ENCODE measurements around the gene RAPGEF2.

The RAPGEF2 gene

DNA sequence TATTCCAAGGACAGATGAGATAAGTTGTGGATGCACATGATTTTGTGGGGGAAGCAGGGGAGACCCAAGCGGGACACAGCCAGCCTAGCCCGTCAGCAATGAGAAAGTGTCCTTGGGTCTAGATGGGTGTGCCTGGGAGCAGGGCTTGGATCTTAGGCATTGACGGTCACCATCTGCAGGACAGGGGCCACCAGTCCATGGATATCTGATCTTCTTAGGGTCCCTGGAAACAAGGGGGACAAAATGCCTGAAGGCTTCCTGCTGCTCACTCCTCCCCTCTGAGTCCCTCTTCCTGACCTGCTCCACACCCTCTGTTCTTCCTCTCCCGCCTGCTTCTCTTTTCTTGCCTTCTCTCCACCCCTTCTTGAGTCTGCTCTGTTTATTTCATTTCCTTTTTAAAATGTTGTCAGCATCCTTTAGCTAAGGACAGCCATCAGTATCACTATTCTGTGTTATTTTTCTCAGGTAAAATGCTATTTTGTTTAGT is 298.4 kb downstream of the RAPGEF2 start:
- H3K27ac ChIP-seq (ENCODE audit: extremely low read depth, low read depth, low read length), result no peak overlapping the region
- ChIA-PET CTCF (interaction anchor here (0.7 kb wide), 1 partner anchor 35 kb away, joined by 3 read pairs; no protein-coding TSS in a partner anchor), POLR2A (no interaction called here)
- no peaks in the 10 kb centered on the region for H3K36me3 ChIP-seq (ENCODE audit: control insufficient read depth in 2 of 2, insufficient read depth in 1 of 2, low read length in 2 of 2)
- H3K9me3 ChIP-seq (ENCODE audit: control insufficient read depth, insufficient read depth, low read depth, low read length), result no peaks in the 10 kb centered on the region
- no peak overlapping the region for H3K4me3 ChIP-seq (ENCODE audit: low read depth, low read length)
- TF ChIP-seq, protein P1, sequence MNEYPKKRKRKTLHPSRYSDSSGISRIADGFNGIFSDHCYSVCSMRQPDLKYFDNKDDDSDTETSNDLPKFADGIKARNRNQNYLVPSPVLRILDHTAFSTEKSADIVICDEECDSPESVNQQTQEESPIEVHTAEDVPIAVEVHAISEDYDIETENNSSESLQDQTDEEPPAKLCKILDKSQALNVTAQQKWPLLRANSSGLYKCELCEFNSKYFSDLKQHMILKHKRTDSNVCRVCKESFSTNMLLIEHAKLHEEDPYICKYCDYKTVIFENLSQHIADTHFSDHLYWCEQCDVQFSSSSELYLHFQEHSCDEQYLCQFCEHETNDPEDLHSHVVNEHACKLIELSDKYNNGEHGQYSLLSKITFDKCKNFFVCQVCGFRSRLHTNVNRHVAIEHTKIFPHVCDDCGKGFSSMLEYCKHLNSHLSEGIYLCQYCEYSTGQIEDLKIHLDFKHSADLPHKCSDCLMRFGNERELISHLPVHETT (tag by site-specific recombination; IDR thresholded peaks at IDR 0.05), result no peak
- TF ChIP-seq ZNF132 (tag by site-specific recombination; IDR thresholded peaks at IDR 0.05; ENCODE audit: borderline replicate concordance) (no peak), ZNF791 (tag by site-specific recombination; IDR thresholded peaks at IDR 0.05) (no peak), WT1 (tag by site-specific recombination; IDR thresholded peaks at IDR 0.05) (no peak), ZNF777 (tag by site-specific recombination; IDR thresholded peaks at IDR 0.05; ENCODE audit: borderline replicate concordance) (no peak), ZSCAN16 (tag by site-specific recombination; IDR thresholded peaks at IDR 0.05) (no peak)
- TF ChIP-seq, protein P2, sequence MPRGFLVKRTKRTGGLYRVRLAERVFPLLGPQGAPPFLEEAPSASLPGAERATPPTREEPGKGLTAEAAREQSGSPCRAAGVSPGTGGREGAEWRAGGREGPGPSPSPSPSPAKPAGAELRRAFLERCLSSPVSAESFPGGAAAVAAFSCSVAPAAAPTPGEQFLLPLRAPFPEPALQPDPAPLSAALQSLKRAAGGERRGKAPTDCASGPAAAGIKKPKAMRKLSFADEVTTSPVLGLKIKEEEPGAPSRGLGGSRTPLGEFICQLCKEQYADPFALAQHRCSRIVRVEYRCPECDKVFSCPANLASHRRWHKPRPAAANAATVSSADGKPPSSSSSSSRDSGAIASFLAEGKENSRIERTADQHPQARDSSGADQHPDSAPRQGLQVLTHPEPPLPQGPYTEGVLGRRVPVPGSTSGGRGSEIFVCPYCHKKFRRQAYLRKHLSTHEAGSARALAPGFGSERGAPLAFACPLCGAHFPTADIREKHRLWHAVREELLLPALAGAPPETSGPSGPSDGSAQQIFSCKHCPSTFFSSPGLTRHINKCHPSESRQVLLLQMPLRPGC (tag by site-specific recombination; IDR thresholded peaks at IDR 0.05), result no peak
- TF ChIP-seq, protein P3, sequence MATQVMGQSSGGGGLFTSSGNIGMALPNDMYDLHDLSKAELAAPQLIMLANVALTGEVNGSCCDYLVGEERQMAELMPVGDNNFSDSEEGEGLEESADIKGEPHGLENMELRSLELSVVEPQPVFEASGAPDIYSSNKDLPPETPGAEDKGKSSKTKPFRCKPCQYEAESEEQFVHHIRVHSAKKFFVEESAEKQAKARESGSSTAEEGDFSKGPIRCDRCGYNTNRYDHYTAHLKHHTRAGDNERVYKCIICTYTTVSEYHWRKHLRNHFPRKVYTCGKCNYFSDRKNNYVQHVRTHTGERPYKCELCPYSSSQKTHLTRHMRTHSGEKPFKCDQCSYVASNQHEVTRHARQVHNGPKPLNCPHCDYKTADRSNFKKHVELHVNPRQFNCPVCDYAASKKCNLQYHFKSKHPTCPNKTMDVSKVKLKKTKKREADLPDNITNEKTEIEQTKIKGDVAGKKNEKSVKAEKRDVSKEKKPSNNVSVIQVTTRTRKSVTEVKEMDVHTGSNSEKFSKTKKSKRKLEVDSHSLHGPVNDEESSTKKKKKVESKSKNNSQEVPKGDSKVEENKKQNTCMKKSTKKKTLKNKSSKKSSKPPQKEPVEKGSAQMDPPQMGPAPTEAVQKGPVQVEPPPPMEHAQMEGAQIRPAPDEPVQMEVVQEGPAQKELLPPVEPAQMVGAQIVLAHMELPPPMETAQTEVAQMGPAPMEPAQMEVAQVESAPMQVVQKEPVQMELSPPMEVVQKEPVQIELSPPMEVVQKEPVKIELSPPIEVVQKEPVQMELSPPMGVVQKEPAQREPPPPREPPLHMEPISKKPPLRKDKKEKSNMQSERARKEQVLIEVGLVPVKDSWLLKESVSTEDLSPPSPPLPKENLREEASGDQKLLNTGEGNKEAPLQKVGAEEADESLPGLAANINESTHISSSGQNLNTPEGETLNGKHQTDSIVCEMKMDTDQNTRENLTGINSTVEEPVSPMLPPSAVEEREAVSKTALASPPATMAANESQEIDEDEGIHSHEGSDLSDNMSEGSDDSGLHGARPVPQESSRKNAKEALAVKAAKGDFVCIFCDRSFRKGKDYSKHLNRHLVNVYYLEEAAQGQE (tag by site-specific recombination; IDR thresholded peaks at IDR 0.05), result no peak
- H3K4me1 ChIP-seq (ENCODE audit: control insufficient read depth, insufficient read depth, low read length), result no peaks in the 10 kb centered on the region

DNA sequence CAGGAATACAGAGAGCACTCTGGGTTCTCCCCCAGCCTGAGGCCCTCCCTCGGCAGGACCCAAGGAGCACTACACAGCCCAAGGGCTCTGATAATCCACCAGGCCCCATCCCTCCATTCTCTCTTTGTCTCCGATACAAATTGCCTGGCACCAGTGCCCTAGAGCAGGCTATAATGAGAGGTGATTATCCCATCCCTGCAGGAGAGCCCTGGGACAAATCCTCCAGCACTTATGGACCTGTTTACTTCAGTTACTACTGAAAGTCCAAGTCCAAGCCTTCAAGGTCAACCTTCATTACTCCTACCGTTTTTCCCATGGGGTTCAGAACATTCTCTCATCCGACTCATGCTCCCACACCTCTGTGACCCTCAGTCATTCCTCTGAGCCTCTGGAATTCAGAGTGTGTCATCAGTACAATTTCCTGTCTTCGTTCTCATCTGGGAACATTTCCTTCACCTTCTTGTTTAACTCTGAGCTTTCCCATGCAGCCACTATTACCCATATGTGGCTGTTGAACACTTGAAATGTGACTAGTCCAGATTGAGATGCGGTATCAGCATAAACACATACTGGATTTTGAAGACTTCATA is 299.0 kb downstream of the RAPGEF2 start:
- Histone ChIP-seq H3K36me3 (ENCODE audit: control insufficient read depth in 2 of 2, insufficient read depth in 1 of 2, low read length in 2 of 2) (no peaks in the 10 kb centered on the region), H3K4me3 (ENCODE audit: low read depth, low read length) (no peak overlapping the region)
- TF ChIP-seq, protein P4, sequence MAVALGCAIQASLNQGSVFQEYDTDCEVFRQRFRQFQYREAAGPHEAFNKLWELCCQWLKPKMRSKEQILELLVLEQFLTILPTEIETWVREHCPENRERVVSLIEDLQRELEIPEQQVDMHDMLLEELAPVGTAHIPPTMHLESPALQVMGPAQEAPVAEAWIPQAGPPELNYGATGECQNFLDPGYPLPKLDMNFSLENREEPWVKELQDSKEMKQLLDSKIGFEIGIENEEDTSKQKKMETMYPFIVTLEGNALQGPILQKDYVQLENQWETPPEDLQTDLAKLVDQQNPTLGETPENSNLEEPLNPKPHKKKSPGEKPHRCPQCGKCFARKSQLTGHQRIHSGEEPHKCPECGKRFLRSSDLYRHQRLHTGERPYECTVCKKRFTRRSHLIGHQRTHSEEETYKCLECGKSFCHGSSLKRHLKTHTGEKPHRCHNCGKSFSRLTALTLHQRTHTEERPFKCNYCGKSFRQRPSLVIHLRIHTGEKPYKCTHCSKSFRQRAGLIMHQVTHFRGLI (tag by site-specific recombination; IDR thresholded peaks at IDR 0.05), result no peak
- no peak for TF ChIP-seq ZNF501 (tag by site-specific recombination; IDR thresholded peaks at IDR 0.05)
- TF ChIP-seq ZNF596 (tag by site-specific recombination; IDR thresholded peaks at IDR 0.05), result no peak

More for the DNA sequence above, 299.0 kb downstream of the RAPGEF2 start:
- Histone ChIP-seq H3K4me1 (ENCODE audit: control insufficient read depth, insufficient read depth, low read length) (no peaks in the 10 kb centered on the region), H3K27ac (ENCODE audit: extremely low read depth, low read depth, low read length) (no peak overlapping the region), H3K9me3 (ENCODE audit: control insufficient read depth, insufficient read depth, low read depth, low read length) (no peaks in the 10 kb centered on the region)
- POLR2A ChIA-PET, result no interaction called here
- CTCF ChIA-PET, result interaction anchor here (0.7 kb wide), 1 partner anchor 35 kb away, joined by 3 read pairs; no protein-coding TSS in a partner anchor

Measured in HEK293 (cell line).